K562 (cell line): ENCODE results near the gene RTBDN. TPM values are rescaled to one million over a fixed set of nuclear protein-coding genes. Genes with fewer than 3 reads are reported as not detected.

Experiments used
- DMBX1 ChIP-seq: fragments of 250-450 bp; sonication (Bioruptor Pico); IDR thresholded peaks from 2 replicates; pipeline ENCODE4 v1.8.0; 2022; ENCODE audit warnings: inconsistent platforms, mild to moderate bottlenecking, moderate library complexity, borderline replicate concordance
- HDAC6 ChIP-seq: IDR thresholded peaks from 2 replicates; pipeline ENCODE4 v1.6.1; 2012; ENCODE audit warnings: low read depth, mild to moderate bottlenecking, control low read depth, inconsistent platforms, low read length, moderate library complexity
- NFATC3 ChIP-seq: fragments of 450-650 bp; IDR thresholded peaks from 2 replicates; pipeline ENCODE4 v1.6.1; 2017; ENCODE audit warnings: mild to moderate bottlenecking
- NR0B1 ChIP-seq: fragments of 450-650 bp; IDR thresholded peaks from one replicate; pipeline ENCODE4 v1.6.1; 2018; ENCODE audit warnings: mild to moderate bottlenecking, moderate library complexity; ENCODE audit not compliant: partially characterized antibody
- POLR2A ChIP-seq: fragments of 450-650 bp; conservative IDR thresholded peaks from 2 replicates; pipeline ENCODE4 v1.6.1; 2016
- SFPQ ChIP-seq: fragments of 200-400 bp; formaldehyde crosslinking; IDR thresholded peaks from 2 replicates; pipeline ENCODE4 v1.6.1; 2017; ENCODE audit warnings: mild to moderate bottlenecking, low read depth, low read length, moderate library complexity
- SP2 ChIP-seq: IDR thresholded peaks from 2 replicates; pipeline ENCODE4 v1.6.1; 2011; ENCODE audit warnings: mild to moderate bottlenecking, low read depth, low read length, moderate library complexity; ENCODE audit not compliant: poor library complexity, severe bottlenecking; ENCODE audit errors: extremely low read depth
- STAG1 ChIP-seq: sonication (generic); formaldehyde crosslinking; IDR thresholded peaks from 2 replicates; pipeline ENCODE4 v1.5.0; 2020; ENCODE audit warnings: missing genetic modification reagents, borderline replicate concordance
- TFAM ChIP-seq: fragments of 250-450 bp; sonication (Bioruptor Pico); conservative IDR thresholded peaks from 2 replicates; pipeline ENCODE4 v1.5.0; 2021; ENCODE audit warnings: mild to moderate bottlenecking, moderate library complexity
- ZEB2 ChIP-seq: fragments of 450-650 bp; IDR thresholded peaks from 2 replicates; pipeline ENCODE4 v1.6.1; 2016
- ZNF133 ChIP-seq: fragments of 250-450 bp; sonication (Bioruptor Pico); IDR thresholded peaks from 2 replicates; pipeline ENCODE4 v1.4.0; 2020; ENCODE audit warnings: mild to moderate bottlenecking
- ZNF395 ChIP-seq: fragments of 200-800 bp; sonication (Bioruptor generic); IDR thresholded peaks from 2 replicates; pipeline ENCODE4 v1.6.1; 2017; ENCODE audit warnings: missing genetic modification characterization, missing compliant biosample characterization
- ZNF639 ChIP-seq, 2 experiments: fragments of 200-800 bp in 1 of 2; sonication (Bioruptor generic) in 1 of 2; sonication (generic) in 1 of 2; formaldehyde crosslinking in 1 of 2; IDR thresholded peaks in 1 of 2; conservative IDR thresholded peaks in 1 of 2; 2 replicates each; pipeline versions ENCODE4 v1.5.0 to v1.6.1; 2016 to 2020; ENCODE audit warnings: missing compliant biosample characterization in 1 of 2, missing genetic modification characterization in 1 of 2, missing genetic modification reagents in 1 of 2
- ZNF766 ChIP-seq: fragments of 200-800 bp; sonication (Bioruptor generic); conservative IDR thresholded peaks from 2 replicates; pipeline ENCODE4 v1.6.1; 2016; ENCODE audit warnings: missing genetic modification characterization, missing compliant biosample characterization
- polyA plus RNA-seq, 8 experiments: library from polyadenylated mRNA; depleted of rRNA in 4 of 8; stranded (reverse) in 5 of 8; unstranded in 3 of 8; fragments of >200 nt; fragmentation: Nextera tagmentation in 2 of 8; fragmentation: Illumina TruSeq in 1 of 8; extraction: Ambion mirVana in 2 of 8; extraction: Trizol in 1 of 8; gene quantifications; 2 replicates each; pipeline versions ENCODE4 v1.2.1 to v1.2.3, GENCODE V29; 2011 to 2014; ENCODE audit warnings: inconsistent platforms in 1 of 8, missing spikeins in 1 of 8
- total RNA-seq, 7 experiments: library from RNA; depleted of rRNA in 6 of 7; stranded (reverse); fragments of >200 nt in 6 of 7; fragmentation: Illumina TruSeq in 2 of 7; extraction: Trizol in 2 of 7; gene quantifications; 2 replicates each; pipeline versions ENCODE4 v1.2.1 to v1.2.3, GENCODE V29; 2011 to 2021; ENCODE audit warnings: low replicate concordance in 1 of 7

RTBDN gene
- total and polyA plus RNA-seq, 9 of the 15 experiments (the other 6 are each of a cell fraction or from before 2014, with no cell fraction given) = 0.20 to 2.3 (median 0.72) TPM; not detected in 1

DNA sequence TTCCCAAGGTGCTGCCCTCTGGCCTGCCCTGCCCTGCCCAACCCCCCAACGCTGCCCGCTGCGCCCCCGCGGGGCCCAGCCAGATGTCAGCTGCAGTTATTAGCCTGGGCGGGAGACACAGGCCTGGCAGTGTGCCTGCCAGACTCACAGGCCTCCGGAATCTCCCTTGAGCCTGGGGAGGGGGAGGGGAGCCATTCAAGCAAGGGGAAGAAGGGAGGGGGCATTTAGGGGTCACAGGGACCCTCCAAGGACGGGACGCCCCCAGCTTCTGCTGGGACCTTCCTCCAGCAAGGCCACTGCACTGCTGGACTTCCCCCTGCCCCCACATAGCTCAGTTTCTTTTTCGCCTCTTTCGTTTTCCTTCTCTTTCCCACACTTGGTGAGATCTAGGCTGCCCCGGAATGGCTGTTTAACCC lies 45.7 kb downstream of the RTBDN start (continued):
- TF ChIP-seq NR0B1 = no peak
- no peak for TF ChIP-seq ZNF133 (CRISPR knock-in tag)
- no peak for TF ChIP-seq DMBX1 (CRISPR knock-in tag)
- TF ChIP-seq ZNF395 = no peak
- no peak for TF ChIP-seq STAG1 (CRISPR knock-in tag)
- no peak for TF ChIP-seq ZNF639 (CRISPR knock-in tag; conservative IDR thresholded peaks at IDR 0.05 in 1 of 2, IDR thresholded peaks at IDR 0.05 in 1 of 2)
- no peak for TF ChIP-seq ZEB2
- no peak for TF ChIP-seq HDAC6
- no peak for TF ChIP-seq POLR2A
- TF ChIP-seq TFAM = no peak
- no peak for TF ChIP-seq SP2
- peak; percentile 23; the same call in 1 of the 2 replicates for TF ChIP-seq NFATC3
- TF ChIP-seq SFPQ = no peak
- TF ChIP-seq ZNF766 (CRISPR knock-in tag) = no peak
